HG03469 (cell line): ENCODE results near the gene GYPC.

Source experiments
- ATAC-seq: cut with Tn5 transposase; IDR thresholded peaks from one replicate; pipeline ENCODE4 v1.9.1; 2021; ENCODE audit warnings: mild to moderate bottlenecking, moderate library complexity, moderate number of reproducible peaks; ENCODE audit not compliant: unreplicated experiment

The GYPC gene

GRCh38 chr2:126729896-126730295 lies 73.9 kb downstream of the GYPC start:
- no peak for ATAC-seq

GRCh38 chr2:126730655-126731054 lies 74.7 kb downstream of the GYPC start:
- ATAC-seq = no peak

DNA sequence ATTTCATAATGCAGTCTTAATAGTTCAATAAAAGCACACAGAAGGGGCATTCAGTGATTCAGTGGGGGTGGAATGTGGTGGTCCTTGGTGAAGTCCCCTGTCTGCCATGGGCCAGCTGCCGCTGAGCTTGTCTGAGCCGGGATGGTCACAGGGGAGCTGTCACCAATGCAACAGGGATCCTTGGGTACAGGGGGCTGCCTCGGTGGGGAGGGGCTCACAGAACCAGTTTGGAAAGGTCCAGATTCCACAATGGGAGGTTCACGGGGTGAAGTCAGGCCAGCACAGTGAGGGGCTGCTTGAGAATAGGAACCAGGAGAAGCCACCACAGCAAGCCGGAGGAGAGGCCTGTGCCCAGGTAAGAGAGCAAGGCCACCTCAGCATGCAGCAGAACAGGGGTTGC lies 75.4 kb downstream of the GYPC start:
- no peak for ATAC-seq

GRCh38 chr2:126732682-126733245 lies 76.8 kb downstream of the GYPC start:
- no peak for ATAC-seq

- ATAC-seq = no peak
Observed at GRCh38 chr2:126733795-126734194, 77.8 kb downstream of the GYPC start.

GRCh38 chr2:126736133-126736874 lies 80.3 kb downstream of the GYPC start:
- ATAC-seq = no peak

DNA sequence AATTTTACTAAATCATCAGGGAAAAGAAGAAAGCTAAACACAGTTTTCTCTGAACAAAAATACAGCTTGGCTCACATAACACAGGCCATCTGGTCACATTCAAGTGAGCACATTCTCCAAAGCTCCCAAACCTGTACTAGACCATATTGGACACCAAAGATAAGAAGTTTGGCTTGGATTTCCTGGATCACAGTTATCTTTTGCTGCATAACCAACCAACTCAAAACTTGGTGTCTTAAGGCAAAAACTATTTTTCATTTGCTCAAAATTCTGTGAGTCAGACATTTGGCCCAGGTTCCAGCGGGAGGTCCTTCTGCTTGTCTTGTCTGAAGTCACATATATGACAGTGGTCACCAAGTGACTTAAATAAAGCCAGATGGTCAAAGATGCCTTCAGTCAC lies 83.2 kb downstream of the GYPC start:
- no peak for ATAC-seq

DNA sequence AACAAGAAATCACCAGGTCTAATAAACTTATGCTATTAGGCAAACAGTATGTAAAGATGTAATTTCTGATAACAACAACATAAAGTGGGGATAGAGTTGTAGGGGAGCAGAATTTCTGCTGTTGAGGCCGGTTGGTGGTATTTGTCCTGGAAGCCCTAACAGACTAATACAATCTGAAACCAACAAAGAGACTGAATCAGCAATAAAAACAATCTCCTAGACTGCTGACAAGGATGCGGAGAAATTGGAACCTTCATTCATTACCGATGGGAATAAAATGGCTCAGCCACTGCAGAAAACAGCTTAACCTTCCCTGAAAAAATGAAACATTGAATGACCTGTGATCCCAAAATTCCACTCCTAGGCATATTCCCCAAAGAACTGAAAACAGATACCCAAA lies 88.7 kb downstream of the GYPC start:
- no peak for ATAC-seq
